HS-5 (cell line): ENCODE measurements around the gene KCNA5.

ENCODE experiments used
- DNase-seq: peaks from one replicate; pipeline ENCODE4 v3.0.0-alpha.2; 2012; ENCODE audit warnings: low read depth

The KCNA5 gene

GRCh38 chr12:5027046-5027821 lies 16.4 kb upstream of the KCNA5 start:
- no peak for DNase-seq

- no peak for DNase-seq
Observed at GRCh38 chr12:5030066-5030465, 13.6 kb upstream of the KCNA5 start.

- no peak for DNase-seq
Observed at GRCh38 chr12:5031242-5031641, 12.4 kb upstream of the KCNA5 start.

DNA sequence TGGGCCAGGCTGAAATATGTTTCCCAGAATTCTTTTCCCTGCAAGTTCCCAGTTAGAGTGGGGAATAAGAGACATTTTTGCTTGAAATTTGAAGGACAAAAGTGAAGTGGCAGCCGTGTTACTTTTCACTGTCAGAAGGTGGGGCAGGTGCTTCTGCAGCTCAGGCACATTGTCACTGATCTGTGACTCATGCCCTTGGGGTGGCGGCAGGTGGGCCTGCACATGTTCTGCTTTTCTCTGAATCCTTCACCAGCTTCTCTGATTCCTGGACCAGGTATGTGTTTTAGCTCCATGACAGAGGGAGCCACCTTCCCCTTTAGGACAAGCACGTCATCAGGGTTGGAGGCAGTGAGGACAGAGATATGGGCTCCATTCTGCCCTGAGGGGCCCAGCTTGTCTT lies 11.7 kb upstream of the KCNA5 start:
- no peak for DNase-seq

DNA sequence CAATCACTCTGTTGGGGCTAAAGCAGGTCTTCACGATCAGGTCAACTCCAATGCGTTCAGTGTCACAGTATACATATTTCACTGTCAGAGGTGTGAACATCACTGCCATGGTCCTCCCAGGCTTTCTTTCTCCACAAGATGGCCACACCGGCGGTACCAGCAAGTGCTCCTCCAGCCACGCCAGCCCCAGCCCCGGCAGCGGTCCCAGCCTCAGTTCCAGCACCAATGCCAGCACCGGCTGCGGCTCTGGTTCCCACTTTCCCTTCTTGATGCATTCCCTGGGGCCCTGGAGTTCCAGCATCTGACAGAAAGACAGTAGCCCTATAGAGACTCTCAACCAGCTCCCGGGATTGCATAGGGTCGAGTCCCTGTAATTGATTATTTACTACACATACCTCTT lies 10.9 kb upstream of the KCNA5 start:
- no peak for DNase-seq

DNA sequence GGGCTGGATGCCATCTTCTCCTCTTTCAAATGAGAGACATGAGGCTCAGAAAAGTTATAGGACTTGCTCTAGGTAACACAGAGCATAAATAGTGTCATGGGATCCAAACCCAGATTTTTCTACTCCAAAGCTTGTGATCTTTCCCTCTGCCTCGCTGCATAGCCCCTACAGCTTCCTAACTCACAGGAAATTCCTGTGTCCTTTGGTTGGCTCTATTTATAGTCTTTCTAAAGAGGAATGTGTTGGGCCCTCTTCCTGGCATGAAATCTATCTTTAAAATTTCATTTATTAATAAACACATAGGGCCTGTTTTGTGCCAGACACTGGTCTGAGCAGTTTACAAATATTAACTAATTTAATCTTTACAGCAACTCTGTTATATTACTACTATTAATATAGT lies 9.8 kb upstream of the KCNA5 start:
- DNase-seq, result no peak

GRCh38 chr12:5034603-5035002 lies 9.1 kb upstream of the KCNA5 start:
- DNase-seq, result no peak

DNA sequence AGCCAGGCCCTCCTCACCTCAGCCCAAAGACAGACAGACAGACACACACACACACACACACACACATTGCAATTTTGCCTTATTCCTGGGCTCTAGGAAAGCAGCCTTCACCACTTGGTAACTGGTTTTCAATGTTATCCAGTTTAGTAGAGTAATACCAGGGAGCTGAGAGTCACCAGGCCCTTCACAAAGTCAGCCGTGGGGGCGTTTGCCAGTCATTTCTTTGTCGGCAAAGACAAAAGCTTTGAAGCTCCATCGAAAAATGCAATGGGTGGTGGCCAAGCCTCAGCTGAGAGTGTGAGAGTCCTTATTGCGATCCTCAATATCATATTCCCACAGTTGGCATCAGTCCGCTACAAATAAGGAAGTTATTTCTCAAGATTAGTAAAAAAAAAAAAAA lies 8.1 kb upstream of the KCNA5 start:
- DNase-seq, result no peak

GRCh38 chr12:5036031-5036430 lies 7.6 kb upstream of the KCNA5 start:
- no peak for DNase-seq

- DNase-seq, result no peak
Observed at GRCh38 chr12:5037795-5038357, 5.8 kb upstream of the KCNA5 start.

- no peak for DNase-seq
Observed at GRCh38 chr12:5038781-5039311, 4.8 kb upstream of the KCNA5 start.

DNA sequence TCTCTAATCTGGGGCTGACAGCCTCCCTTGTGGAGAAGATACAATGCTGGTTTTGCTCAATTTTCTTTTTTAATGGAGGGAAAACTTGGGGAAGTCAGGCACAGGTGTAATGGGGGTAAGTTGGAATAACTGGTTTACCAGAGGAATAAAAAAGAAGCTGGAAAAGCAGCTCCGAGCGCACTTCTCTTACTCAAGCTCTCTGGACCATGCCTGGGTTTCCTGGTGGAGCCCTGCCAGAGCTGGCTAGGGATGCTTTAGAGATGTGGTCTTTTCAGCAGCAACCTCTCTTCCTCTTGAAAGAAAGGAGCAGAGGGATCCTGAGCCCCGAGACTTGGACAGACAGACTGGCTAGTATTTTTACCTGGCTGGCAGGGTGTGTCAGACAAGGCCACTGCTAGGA lies 3.9 kb upstream of the KCNA5 start:
- DNase-seq, result no peak

GRCh38 chr12:5040368-5040767 lies 3.3 kb upstream of the KCNA5 start:
- no peak for DNase-seq

- no peak for DNase-seq
Observed at GRCh38 chr12:5044420-5045295, 979 bp downstream of the KCNA5 start.

DNA sequence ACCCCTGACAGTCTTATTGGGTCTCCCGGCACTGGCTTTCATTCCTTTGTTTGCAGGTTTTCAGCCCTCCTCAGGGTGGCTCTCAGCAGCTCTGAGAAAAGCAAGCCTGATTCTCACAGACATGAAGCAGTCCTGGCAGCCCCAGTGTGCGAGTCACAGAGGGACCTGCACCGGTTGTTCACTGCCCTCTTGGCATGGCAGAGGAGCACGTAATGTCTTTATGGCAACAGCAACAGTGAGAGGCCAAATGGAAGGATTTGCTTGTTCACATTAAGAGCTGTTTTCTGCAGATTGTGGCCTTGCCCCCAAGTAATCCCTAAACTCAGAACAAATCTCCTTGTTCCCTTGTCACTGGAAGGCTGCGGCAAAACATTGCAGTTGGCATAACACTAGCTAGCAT lies 3.4 kb downstream of the KCNA5 start:
- DNase-seq, result no peak

DNA sequence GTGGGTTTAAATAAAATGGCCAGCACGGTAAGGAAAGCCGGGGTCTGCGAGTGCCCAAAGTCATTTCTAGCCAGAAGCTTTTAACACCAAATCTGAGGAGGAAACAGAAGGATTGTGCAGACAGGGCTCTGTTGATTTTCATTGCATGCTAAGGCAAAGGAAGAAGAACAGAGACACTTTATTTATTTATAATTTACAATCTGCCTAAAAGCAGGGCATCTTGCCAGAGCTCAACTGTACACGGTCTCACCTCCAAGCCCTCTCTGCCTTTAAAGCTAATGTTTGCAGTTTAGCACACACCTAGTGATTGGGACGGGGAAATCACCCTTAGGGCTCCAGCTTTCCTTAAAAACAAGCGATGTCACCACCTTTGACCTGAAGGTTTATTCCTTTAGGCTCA lies 4.0 kb downstream of the KCNA5 start:
- DNase-seq, result no peak

GRCh38 chr12:5050542-5050941 lies 6.9 kb downstream of the KCNA5 start:
- no peak for DNase-seq

DNA sequence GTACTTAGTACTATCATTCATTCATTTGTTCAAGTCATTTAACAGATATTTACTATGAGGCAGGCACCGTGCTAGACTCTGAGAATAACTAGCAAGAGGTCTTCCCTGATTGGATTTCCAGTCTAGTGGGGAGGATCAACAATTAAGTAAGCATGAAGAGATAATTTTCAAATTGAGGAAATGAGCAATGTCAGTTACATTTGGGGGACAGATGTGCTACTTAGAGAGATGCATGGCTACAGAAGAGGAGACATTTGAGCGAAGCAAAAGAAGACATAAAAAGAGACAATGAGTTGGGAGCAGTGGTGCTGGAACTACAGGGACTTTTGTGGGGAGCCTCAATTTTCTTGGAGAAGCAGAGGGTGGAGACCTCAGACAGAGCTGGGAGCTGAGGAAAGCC lies 7.7 kb downstream of the KCNA5 start:
- no peak for DNase-seq

DNA sequence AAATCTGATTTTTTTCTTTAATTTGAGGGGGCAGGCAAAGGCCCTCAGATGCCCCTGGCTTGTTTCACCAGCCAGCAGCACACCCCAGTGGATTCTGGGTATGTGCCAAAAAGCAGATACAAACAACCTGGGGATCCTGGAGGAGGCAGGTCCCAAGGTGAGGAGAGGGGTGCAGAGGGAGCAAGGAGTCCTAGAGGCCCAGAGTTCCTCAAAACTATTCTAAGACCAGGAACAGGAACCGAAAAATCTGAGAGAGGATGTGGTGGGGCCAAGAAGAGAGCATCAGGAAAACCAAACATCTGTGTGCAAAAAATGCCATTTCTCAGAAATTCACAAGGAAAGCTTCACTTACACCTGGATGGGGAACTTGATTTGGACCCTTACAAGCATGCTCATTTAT lies 8.2 kb downstream of the KCNA5 start:
- no peak for DNase-seq

DNA sequence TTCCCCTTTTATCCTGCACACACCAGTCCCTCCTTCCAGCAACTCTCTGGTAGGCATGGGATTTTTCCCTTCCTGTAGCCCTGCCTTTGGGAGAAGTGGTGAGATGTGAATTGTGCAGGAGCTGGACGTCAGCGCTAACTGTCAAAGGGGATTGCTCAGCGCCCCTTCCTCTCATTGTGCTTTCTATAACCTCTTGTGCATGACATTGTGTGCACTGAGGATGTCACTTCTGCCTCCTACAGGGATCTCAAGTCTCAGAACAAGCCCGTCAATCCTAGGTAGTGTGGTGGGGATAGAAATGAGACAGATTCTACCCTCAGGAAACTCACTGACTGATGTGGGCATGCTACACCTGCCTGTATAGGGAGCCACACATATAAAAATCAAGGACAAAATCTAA lies 8.7 kb downstream of the KCNA5 start:
- no peak for DNase-seq

GRCh38 chr12:5059358-5059757 lies 15.7 kb downstream of the KCNA5 start:
- DNase-seq, result no peak

DNA sequence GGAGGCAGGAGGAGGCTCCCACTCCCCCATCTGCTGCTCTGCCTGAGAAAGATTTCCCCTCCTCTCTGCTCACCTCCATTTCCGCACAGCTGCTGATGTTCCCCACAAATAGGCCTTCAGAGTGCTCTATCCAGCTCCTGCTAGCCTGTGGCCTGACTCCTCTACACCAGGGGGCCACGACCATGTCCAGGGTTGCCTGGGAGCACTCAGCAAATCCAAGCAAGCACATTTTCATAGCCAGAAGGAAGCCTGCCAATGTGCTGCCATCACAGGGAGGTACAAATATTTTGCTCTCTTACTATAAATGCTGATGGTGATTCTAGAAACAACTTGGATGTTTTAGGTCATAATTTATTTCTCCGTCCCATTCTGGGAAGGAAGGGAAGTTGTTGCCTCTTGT lies 17.3 kb downstream of the KCNA5 start:
- no peak for DNase-seq

DNA sequence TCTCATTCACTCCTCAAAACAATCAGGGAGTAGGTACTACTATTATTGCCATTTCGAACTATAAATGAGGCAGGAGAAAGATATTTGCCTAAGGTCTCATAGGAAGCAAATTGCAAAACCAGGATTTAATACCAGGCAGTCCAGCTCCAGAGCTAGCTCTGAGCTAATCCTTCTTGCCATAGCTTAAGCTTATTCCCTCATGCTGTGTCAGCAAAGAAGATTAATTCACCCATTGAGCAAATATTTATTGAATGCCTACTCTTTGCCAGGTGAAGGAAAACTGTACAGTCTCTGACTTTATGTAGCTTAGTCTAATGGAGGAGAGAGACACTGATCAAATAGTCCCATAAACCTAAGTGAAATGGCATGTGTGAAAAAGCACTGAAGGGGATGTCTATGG lies 19.5 kb downstream of the KCNA5 start:
- no peak for DNase-seq
